PC-9 (cell line): ENCODE results near the gene CYP4A11.

Source experiments
- CTCF ChIP-seq: fragments of 200-600 bp; sonication (generic); conservative IDR thresholded peaks from 2 replicates; pipeline ENCODE4 v1.6.1; 2017; ENCODE audit warnings: mixed run types, antibody characterized with exemption, mild to moderate bottlenecking, moderate library complexity
- EZH2 ChIP-seq: fragments of 200-600 bp; sonication (generic); IDR thresholded peaks from 2 replicates; pipeline ENCODE4 v1.8.0; 2017; ENCODE audit warnings: antibody characterized with exemption, low read depth

- no peak for TF ChIP-seq CTCF
- TF ChIP-seq EZH2, result no peak
These were observed 40.9 kb downstream of the CYP4A11 start for GRCh38 chr1:46900401-46900800.
